GM19099 (cell line): Measurements from ENCODE around the gene CNEP1R1.

Experiments
- POLR2A ChIP-seq: IDR thresholded peaks from 3 replicates; pipeline ENCODE4 v1.6.1; 2011; ENCODE audit warnings: low read depth; ENCODE audit not compliant: insufficient read length; ENCODE audit errors: extremely low read depth

CNEP1R1 gene

GRCh38 chr16:50024684-50025536 lies at the start of gene CNEP1R1:
Gene CNEP1R1 (plus strand): TSS chr16:50025225. CDS start chr16:50025316, 91 bp downstream.
- peak; percentile 66 for TF ChIP-seq POLR2A

- TF ChIP-seq POLR2A: no peak
These were observed 47.6 kb upstream of the CNEP1R1 start for GRCh38 chr16:49977427-49977826.

GRCh38 chr16:49978569-49979326 lies 46.3 kb upstream of the CNEP1R1 start:
- TF ChIP-seq POLR2A: no peak

- TF ChIP-seq POLR2A: no peak
These were observed 44.9 kb upstream of the CNEP1R1 start for GRCh38 chr16:49980166-49980565.

GRCh38 chr16:49986351-49987124 lies 38.5 kb upstream of the CNEP1R1 start:
- TF ChIP-seq POLR2A: no peak

GRCh38 chr16:49987381-49987780 lies 37.6 kb upstream of the CNEP1R1 start:
- TF ChIP-seq POLR2A: no peak

GRCh38 chr16:49992825-49993224 lies 32.2 kb upstream of the CNEP1R1 start:
- no peak for TF ChIP-seq POLR2A

GRCh38 chr16:49993579-49993978 lies 31.4 kb upstream of the CNEP1R1 start:
- no peak for TF ChIP-seq POLR2A

GRCh38 chr16:49994006-49994405 lies 31.0 kb upstream of the CNEP1R1 start:
- no peak for TF ChIP-seq POLR2A

GRCh38 chr16:49995720-49996119 lies 29.3 kb upstream of the CNEP1R1 start:
- TF ChIP-seq POLR2A: no peak

- no peak for TF ChIP-seq POLR2A
These were observed 27.2 kb upstream of the CNEP1R1 start for GRCh38 chr16:49997721-49998251.

GRCh38 chr16:49998991-49999390 lies 26.0 kb upstream of the CNEP1R1 start:
- no peak for TF ChIP-seq POLR2A

GRCh38 chr16:50001144-50001543 lies 23.9 kb upstream of the CNEP1R1 start:
- TF ChIP-seq POLR2A: no peak

- TF ChIP-seq POLR2A: no peak
These were observed 22.8 kb upstream of the CNEP1R1 start for GRCh38 chr16:50002190-50002589.

- no peak for TF ChIP-seq POLR2A
These were observed 20.8 kb upstream of the CNEP1R1 start for GRCh38 chr16:50004239-50004638.

- TF ChIP-seq POLR2A: no peak
These were observed 18.1 kb upstream of the CNEP1R1 start for GRCh38 chr16:50006964-50007363.

GRCh38 chr16:50007744-50008143 lies 17.3 kb upstream of the CNEP1R1 start:
- no peak for TF ChIP-seq POLR2A
